Measurements from ENCODE around the gene BMAL1.

Gene BMAL1

DNA sequence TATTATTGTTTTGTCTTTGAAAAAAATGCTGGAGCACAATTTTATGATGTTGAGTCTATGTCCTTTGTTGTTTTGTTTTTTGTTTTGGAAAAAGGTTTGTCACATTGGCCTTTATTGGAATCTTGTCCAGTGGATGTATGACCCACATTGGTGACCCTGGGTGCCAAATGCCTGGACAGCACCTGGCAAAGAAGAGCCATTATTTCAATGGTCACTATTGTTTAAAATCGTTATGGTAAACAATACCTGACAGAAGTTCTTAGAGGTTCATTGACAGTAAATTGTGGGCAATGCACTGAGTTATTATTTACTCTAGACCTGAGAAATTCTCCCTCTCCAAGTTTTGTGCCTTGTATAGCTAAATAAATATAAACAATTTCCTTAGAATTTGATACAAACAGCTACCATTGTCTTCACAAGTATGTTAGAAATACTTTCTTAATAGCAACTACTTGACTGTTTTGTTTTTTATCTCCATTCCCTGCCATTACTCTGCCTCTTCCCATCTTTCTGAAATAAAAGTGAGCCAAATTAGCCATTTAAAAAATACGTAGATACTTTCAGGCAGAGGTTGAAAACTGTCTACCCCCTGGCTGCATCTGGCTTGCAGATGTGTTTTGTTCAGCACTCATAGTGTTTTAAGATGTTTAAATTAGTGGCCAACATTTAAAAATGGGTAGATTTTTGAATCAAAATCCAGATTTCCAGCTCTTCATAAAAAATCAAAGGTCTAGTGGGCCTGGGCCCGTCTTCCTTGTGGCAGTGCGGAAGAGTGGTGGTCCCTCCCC, 39.9 kb downstream of the BMAL1 start:
- no peak for DNase-seq (ENCODE audit: low spot score)

DNA sequence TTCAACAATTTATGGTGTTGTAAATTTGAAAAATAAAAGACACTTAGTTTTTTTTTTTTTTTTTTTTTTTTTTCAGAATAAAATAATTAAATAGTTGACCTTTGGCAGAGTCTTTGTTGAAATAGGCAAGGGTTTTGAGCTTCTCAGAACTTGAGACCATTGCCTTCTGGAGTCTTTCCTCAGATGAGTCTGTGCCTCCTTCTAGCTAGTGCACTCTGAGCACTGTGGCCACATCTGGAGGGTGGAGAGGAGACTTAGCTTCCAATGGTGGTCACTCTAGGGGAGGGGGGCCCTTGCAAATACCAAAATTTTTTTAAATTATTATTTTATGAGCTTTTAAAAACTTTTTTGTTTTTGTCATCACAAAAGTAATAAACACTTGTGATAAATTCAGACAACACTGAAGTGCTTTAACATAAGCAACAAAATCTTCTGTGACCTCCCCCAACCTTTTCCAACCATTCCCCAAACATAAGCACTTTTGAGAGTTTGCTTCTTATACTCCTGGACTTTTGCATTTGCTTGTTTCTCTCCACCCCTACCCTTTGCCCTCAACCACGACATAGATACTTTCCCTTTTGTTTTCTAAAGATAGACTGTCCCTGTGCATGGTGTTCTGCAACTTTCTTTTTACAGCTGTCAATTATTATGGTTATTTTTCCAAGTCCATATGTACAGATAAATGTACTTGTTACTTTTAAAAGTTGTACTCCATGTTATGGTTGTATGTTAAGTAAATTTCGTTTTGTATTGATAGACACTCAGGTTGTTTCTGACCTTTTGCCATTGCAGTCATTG, 41.1 kb downstream of the BMAL1 start:
- DNase-seq (ENCODE audit: low spot score) = no peak

DNA sequence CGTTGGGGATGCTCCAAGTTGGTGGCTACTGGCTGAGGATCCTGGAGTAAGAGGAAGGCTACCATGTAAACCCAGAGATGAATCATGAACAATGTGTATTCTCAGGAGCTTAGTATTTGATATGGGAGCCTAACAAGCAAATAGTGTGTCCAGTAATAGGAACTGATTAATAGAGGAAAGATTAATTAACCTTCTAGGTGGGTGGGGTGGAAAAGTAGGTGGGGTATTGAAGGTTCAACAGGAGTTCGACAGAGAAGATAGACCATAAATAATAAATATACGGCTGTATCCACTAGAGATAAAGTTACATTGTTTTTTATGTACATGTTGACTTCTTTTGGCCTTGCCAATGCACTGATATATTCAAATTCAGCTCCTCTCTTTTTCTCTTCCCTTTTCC, 43.1 kb downstream of the BMAL1 start:
- DNase-seq (ENCODE audit: low spot score) = no peak

DNA sequence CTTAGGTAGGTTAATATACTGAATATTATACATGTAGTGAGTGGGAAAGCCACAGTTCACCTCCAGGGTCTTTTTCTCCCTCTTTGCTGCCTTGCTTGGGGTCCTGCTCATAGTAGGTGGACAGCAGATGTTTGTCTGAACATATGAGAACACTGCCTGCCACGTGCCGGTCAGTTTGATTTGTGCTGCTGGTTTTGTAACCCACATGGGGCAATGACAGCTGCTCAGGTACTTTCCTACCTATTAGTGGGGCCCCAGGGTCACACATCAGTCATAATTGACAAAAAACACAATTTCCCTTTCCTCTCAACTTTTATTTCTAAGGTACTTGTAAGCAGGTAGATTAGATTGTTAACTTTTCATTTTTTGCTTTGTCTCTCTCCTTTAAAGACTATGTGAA, 43.8 kb downstream of the BMAL1 start:
- DNase-seq (ENCODE audit: low spot score) = no peak

DNA sequence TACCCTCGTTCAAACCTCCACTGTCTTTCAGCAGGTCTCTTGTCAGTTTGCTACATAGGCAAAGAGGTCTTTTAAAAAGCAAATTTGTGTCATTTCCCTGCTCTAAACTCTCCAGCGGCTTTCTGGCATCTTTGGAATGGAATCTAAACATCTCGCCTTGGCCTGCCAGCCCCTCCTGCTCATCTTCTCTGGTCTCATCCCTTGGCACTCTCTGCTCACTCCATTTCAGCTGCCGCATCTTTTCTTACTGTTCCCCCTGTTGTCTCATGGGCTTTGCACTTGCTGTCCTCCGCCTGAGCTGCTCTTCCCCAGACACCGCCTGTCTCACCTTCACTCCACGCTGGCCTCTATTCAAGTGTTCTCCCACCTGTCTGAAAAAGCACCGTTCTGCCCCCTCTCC, 46.6 kb downstream of the BMAL1 start:
- DNase-seq (ENCODE audit: low spot score) = no peak

DNA sequence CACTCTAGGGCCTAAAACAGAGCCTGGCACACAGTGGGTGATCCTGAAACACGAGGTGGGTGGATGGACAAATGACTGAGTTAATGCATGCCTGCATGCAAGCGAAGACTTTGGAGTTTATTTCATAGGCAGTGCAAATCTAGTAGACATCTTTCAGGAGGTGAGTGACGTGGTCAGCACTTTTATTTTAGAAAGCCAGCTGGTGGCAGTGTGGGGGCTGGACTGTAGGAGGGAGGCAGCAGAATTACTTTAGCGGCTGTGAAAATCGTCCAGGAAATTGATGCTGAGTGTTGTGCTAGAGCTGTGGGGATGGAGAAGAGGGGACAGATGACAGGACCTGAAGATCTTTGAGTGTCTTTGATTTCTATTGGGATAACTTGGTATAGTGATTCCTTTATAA, 47.1 kb downstream of the BMAL1 start:
- DNase-seq (ENCODE audit: low spot score) = no peak

DNA sequence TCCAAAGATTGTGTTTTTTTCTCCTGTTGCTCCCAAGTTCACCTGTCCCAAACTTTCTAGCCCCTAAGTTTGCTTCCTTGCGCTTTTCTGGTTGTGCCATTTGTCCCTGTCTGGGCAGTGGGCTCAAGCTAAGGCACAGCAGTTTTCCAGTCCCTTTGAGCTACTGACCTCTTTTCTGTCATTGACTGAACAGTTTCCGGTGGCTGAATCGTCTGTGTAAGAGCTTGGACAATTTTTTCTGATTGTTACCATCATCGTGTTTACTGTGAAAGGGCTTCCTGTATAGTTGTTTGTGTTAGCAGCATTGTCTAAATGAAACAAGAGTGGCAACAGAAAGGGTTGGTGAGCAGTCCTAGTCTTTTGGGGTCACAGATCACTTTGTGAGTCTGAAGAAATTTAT, 49.8 kb downstream of the BMAL1 start:
- DNase-seq (ENCODE audit: low spot score) = no peak

DNA sequence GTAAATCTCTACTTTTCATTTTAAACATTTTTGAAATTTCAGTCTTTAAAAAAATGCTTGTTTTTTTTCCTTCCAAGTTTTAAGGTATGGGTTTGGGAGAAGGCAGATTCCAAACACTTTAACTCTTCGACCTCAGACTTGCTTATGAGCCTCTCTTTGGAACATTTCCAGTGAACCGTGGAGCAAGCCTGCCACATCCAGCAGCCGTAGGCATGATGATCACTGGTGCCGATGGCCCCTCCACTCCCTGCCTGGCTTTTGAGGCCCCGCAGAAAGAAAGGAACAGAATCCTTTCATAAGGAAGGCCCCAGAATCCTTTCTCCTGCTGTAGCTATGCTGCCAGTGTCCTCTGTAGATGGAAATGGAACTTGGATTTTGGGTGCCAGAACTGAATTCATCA, 50.7 kb downstream of the BMAL1 start:
- DNase-seq (ENCODE audit: low spot score) = no peak

DNA sequence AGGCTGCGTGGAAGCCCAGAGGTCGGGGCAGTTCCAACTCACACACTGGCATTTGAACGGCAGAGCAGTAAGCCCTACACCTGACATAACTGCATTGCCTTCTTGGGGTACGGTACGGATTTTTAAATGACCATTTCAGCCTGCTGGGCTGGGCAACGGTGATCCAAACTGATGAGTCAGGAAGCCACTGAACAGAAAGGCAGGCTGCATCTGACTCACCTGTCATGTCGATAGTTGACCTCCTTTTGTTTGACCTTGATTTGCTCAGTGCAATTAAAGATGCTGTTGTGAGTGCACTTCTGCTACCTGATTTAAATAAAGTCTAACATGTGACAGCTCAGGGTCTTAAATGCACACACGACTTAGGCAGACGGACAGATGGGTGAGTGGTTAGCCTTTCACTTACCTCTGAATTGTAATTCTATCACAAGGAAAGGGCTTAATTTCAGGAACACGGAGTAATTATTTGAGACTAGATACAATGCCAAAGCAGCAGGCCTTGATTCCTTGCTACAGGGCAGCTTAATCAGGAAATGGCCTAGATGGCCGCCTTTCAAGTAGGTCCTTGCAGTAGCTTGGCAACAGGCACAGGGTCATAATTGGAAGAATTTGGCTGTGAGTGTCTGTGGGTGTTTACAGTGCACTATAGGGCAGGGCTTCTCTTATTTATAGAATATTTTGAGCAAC, 52.2 kb downstream of the BMAL1 start:
- DNase-seq (ENCODE audit: low spot score) = no peak

DNA sequence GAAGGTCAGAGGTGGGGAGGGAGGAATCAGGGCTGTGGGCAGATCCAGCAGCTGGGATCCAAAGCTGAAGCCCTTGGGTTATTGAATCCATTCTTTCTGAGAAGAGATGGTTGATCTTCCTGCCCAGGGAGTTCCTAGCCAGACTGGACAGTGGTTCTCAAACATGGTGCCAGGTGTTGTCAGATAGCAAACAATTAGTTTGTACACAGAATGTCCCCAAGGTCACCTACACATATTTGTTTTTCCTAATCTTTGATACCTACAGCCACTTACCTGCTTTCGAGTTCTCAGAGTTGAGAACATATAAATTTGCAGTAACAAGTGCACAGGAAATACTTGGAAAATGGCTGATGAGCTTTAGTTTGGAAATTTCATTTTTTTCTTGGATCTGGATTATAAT, 54.5 kb downstream of the BMAL1 start:
- DNase-seq (ENCODE audit: low spot score) = no peak

DNA sequence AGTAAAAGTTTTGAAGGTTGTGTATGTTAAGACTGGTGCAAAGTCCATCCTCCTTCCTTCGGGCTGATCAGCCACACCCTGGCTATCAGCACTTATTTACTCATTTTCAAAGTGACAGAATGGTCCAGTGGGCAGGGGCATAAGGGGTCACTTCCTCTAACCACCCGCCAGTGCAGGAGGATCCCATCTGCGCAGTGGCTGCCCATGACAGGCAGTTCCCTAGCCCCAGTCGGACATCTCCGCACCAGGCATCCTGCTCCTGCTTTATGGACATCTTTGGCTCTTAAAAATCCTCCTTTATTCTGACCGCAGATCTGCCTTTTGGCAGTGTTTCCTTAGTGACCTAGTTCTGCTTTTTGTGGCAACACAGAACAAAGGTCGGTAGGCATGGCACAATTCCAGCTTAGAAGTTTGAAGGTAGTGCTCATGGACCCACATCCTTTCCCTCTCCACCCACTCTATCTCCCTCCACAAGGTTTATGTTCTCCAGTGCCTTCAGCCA, 55.9 kb downstream of the BMAL1 start:
- DNase-seq (ENCODE audit: low spot score) = peak; percentile 94

DNA sequence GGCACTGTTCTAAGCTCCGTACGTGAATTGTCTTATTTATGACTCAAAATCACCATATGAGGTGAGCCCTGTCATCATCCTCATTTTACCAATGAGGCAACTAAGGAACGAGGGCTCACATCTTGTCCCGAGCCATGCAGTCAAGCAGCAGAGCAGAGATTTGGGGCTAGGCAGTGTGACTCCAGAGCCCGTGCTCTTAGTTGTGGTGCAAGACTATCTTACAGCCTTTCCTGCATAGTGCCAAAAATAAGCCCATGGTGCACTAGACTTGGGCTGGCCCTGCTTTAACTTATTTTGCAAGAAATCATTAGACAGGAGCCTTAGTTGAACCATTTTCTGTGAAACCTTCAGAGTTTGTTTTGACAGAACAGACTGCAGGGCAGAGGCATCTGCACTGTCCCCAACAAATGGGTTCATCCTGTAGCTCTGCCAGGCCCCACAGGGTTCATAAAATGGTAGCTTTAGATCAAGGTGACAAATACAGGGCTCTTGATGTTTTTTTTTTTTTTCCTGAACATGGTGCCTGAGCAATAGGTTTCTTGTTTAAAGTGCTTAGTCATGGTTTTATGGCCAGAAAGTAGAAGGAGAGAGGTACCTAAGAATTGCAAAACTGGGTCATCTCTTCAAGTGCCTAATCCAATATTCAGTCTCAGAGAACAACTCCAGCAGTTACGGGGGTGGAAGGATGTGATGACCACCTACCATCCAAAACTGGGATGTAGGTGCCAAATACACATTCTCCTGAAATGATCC, 56.6 kb downstream of the BMAL1 start:
- DNase-seq (ENCODE audit: low spot score) = peak; percentile 36

DNA sequence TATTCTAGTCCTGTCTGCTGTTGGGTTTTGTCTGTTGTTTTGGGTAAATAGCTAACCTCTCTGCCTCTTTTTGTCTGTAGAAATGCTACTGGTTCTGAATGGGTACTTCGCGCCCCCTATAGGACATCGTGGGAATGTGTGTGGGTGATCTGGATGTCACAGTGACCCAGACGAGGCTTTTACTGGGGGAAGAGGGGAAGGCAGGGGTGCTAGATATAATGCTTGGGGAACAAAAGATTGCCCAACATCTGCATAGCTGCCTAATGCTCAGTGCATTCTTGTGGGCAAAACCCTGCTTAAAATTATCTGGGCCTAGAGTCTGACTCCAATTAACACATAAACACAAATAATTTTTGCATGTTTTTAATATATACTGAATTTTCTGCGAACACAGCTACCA, 57.7 kb downstream of the BMAL1 start:
- peak; percentile 75 for DNase-seq (ENCODE audit: low spot score)

DNA sequence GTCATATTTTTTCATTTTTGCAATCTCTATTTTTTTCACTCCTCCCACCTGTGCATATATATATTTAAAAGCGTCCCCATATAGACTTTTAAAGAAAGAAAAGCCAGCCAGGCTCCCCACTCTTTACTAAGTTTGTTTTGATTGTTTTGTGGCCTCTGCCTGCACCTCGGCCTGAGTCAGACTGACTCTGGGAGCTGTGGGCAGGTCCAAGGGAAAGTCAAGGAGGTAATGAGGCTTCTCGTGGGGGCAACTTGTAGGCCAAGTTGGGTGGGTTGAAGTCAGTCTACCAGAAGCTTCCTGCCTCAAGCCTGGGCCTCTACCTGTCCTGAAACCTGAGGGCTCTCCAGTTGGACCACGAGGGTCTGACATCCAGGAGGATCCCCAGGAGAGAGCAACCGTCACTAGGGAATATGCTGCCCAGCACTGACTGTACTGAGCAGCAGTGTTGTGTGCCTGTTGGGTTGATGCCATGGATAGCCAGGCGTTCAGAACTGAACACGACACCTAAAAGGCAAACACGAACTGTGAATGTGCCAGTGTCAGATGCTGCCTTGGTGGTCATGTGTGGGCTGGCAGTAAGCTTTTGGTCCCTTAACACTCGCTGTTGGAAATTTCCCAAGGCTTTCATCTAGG, 58.8 kb downstream of the BMAL1 start:
- DNase-seq (ENCODE audit: low spot score) = peak; percentile 76

DNA sequence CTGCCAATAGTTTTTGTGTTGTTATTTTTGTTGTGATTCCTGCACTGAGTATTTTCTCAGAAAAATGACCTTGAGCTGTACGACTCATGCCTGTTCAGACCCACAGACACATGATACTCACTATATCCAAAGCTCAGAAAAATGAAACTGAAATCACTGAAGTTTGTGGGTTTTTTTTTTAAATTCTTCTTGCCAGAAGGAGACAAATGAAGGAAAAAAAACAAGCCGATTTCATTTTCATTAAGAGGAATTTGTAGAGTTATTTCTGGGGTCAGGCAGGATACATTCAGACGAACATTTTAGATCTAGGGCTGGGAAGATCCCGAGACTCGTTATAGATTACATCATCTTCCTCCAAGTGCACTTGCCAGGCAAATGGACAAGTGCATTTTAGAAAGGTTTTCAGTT, 60.4 kb downstream of the BMAL1 start:
- DNase-seq (ENCODE audit: low spot score) = no peak

DNA sequence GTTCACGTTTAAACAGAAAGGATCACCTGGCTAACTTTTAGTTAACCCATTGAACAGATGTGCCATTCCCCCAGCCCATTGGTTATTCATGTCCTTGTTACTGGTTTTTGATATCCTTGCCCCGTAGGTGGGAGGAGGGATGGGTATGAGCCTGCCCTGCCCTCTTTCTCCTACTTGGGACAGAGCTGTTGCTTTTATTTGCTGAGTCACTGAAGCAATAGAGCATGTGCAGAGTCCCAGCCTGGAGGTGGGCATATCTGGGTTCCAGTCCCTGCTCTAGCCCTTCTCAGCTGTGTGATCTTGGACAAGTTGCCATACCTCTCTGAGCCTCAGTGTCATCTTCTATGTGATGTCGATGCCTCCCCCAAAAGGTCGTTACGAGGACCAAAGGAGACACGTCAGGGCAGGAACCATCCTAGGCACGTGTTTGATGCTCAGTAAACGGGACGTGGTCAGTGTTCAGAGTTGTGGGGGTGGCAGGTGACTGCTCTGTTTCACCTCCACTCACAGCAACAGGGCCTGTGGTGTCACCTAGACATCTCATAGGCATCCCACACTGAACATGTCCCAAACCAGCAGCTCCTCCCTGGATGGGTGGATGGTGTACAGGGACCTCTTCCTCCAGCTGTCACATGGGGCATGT, 61.0 kb downstream of the BMAL1 start:
- peak; percentile 68 for DNase-seq (ENCODE audit: low spot score)

DNA sequence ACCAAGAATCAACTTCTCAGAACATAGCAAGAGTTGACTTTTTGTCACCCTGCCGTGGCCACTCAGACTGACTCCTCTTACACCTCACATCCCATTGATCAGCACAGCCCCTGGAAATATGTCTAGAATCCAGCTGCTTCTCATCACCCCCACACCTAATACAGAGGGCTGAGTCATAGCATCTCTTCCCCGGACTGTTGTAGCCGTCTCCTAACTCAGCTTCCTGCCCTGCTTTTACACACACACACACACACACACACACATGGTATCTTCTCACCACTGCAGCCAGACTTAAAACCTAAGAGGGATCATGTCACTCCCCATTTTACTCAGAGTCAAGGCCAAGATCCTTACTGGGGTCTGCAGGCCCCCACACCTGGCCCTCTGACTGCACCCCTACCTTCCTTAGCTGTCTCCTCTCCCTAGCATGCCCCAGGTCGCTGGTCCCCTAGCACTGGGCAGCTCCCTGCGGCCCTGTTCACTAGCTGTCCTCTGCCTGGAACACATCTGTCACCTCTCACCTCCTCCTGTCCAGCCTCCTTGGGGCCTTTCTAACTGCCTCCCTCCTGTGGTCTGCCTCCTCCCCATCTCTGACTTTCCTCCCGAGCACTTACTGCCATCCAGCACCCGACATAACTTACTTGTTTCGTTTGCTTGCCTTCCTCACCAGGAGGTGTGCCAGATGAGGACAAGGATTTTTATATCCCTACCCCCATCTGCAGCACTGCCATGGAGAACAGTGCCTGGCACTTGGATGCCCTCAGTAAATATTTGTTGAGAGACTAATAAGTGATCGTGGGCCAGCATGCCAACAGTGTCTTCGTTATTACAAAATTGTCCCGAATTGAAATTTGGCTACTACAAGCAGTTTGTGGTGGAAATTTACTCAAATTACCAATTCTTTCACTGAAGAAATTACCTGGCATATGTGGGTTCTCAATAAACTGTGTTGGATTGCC, 61.9 kb downstream of the BMAL1 start:
- DNase-seq (ENCODE audit: low spot score) = peak; percentile 92

DNA sequence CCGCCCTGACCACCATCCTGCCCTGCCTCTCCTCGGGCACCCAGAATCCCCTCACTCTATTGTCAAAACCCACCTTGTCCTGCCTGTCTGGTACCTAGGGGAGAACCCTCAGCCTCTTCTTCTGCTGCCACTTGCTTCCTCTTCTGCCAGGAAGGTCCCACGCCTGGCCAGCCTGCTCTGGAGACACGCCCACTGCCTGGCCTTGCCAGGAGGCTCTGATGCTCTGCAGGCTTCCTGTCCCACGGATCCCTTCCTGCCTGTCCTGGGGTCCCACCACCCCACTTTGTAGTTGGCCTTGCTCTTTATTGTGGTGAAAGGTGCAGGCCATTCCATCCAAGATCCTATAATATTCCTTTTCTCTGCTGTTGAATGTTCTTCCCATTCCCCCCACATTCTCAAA, 63.4 kb downstream of the BMAL1 start:
- no peak for DNase-seq (ENCODE audit: low spot score)

DNA sequence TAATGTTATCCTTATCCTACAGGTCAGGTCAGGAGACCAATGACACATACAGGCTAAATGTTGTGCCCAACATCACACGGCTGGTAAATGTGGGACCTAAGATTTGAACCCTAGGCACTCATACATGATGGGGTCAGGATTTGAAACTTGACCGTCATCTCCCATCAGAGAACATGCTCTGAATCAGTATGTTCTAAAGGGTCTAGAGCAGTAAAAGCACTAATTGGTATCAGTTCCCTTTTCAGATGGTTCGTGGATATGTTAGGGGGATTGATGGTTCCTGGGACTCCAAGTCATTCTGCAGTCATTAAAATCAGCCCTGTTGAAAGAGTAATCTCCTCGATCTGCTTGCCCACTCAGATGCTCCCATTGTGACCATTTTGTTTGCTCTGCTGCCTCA, 65.5 kb downstream of the BMAL1 start:
- no peak for DNase-seq (ENCODE audit: low spot score)
